Mesothelial cell of epicardium (in vitro differentiated cells): Measurements from ENCODE around the gene ATF2. TPM values are rescaled to one million over a fixed set of nuclear protein-coding genes. Genes with fewer than 3 reads are reported as not detected.

Experiments used
- DNase-seq, 2 experiments: peaks; one replicate each; pipeline ENCODE4 v3.0.0; 2021; ENCODE audit warnings: low spot score in 2 of 2; ENCODE audit not compliant: unreplicated experiment in 2 of 2
- H3K27ac Mint-ChIP-seq: 2 replicates; pipeline ENCODE4 v1.8.0; 2021; ENCODE audit warnings: mixed read lengths
- H3K27me3 Mint-ChIP-seq: 2 replicates; pipeline ENCODE4 v1.8.0; 2021; ENCODE audit warnings: low read depth, mixed read lengths
- H3K36me3 Mint-ChIP-seq: 2 replicates; pipeline ENCODE4 v1.8.0; 2021; ENCODE audit warnings: mixed read lengths
- H3K4me1 Mint-ChIP-seq: 2 replicates; pipeline ENCODE4 v1.8.0; 2021; ENCODE audit warnings: mixed read lengths
- H3K4me3 Mint-ChIP-seq: 2 replicates; pipeline ENCODE4 v1.8.0; 2021; ENCODE audit warnings: mild to moderate bottlenecking, moderate library complexity, mixed read lengths
- H3K9me3 Mint-ChIP-seq: 2 replicates; pipeline ENCODE4 v1.8.0; 2021; ENCODE audit warnings: mixed read lengths
- total RNA-seq: library from RNA; stranded (reverse); gene quantifications from 3 replicates; pipeline ENCODE4 v1.2.1, GENCODE V29; 2021
- TF ChIP-seq, protein P1 (sequence below): fragments of 200-600 bp; sonication (generic); IDR thresholded peaks from one replicate; pipeline ENCODE4 v1.5.0; 2021; ENCODE audit warnings: antibody characterized with exemption; ENCODE audit not compliant: unreplicated experiment

Gene ATF2
- total RNA-seq, 1 donor from 2014 or later: 62.7 TPM

DNA sequence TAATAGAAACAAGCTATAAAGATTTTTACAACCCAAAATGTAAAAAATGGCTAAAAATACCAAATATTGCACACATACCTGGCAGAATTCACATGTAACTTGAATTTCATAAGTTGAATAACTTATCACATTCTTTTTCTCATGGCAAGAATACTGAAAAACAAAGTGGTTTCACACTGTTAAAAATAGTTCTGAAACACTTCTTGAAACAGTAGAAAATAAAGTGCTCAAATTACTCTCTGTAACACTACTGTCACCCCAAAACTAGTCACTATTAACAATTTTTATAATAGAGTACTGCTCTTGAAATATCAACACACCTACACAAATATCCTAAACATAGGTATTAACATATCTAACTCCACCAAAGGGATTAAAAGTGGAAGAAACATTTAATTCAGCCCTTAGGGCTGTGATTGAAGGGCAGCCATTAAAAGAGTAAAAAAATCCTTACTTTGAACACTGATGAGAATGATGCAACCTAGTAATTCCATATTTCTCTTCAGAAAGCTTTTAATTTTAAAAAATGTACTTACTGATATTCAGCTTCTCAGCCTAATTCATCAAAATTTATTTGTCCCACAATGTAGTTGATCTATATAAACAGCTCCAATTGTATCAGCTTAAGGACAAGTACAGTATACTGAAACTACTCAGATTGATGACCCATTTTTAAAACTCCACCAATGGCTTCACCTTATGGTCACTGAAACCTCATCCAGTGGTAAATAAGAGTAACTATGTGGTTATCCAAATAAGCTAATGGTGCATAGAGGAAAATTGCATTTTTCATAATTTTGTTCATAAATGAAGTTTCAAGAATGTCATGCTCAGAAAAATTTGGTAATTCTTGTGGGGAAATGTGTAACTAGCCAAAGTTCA, 31.4 kb downstream of the ATF2 start:
- Mint-ChIP-seq H3K36me3 (peaks cover 20% of the 10 kb centered on the region), H3K27me3 (no peaks in the 10 kb centered on the region), H3K9me3 (no peaks in the 10 kb centered on the region), H3K4me1 (peaks cover 7% of the 10 kb centered on the region), H3K4me3 (no peak overlapping the region), H3K27ac (no peak overlapping the region)
- TF ChIP-seq, protein P1, sequence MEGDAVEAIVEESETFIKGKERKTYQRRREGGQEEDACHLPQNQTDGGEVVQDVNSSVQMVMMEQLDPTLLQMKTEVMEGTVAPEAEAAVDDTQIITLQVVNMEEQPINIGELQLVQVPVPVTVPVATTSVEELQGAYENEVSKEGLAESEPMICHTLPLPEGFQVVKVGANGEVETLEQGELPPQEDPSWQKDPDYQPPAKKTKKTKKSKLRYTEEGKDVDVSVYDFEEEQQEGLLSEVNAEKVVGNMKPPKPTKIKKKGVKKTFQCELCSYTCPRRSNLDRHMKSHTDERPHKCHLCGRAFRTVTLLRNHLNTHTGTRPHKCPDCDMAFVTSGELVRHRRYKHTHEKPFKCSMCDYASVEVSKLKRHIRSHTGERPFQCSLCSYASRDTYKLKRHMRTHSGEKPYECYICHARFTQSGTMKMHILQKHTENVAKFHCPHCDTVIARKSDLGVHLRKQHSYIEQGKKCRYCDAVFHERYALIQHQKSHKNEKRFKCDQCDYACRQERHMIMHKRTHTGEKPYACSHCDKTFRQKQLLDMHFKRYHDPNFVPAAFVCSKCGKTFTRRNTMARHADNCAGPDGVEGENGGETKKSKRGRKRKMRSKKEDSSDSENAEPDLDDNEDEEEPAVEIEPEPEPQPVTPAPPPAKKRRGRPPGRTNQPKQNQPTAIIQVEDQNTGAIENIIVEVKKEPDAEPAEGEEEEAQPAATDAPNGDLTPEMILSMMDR: no peak
- no peak for DNase-seq

DNA sequence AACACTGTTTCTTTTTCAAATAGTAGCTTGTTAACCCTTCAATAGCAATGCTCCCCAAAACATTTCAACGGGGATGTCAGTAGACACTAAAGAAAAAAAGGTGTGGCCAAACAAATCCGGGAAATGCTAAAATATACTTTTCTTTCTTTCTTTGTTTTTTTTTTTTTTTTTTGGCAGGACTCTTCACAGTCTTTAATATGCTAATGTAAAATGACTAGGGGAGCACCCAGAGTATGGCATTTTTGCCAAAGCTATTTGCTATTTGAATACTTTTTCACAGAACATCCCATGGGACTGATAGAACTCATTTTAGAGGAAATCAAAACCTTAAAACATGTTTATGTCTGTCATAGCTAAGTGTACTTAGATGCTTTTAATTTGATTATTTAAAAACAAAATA, 32.1 kb downstream of the ATF2 start:
- Mint-ChIP-seq H3K27me3 (no peaks in the 10 kb centered on the region), H3K27ac (no peak overlapping the region), H3K9me3 (no peaks in the 10 kb centered on the region), H3K36me3 (peaks cover 23% of the 10 kb centered on the region), H3K4me3 (no peak overlapping the region), H3K4me1 (peaks cover 7% of the 10 kb centered on the region)
- TF ChIP-seq, protein P1: no peak
- no peak for DNase-seq

DNA sequence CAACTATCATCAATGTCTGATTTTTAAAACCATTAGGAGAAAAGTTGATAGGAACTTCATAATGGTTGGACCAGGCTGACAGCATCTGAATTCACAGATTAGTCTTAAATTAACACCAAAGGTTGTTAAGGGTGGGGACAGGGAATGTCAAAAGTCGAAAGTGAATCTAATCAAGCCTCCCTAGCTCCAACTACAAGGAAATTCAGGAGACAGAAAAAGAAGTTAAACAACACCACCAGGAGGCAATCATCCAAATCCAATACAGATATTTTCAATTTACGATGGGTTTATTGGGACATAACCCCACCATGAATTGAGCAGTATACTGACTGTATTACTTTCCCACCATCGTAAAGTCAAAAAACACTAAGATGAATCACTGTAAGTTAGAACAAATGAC, 32.8 kb downstream of the ATF2 start:
- DNase-seq: no peak
- Mint-ChIP-seq H3K27ac (no peak overlapping the region), H3K4me1 (peaks cover 5% of the 10 kb centered on the region), H3K27me3 (no peaks in the 10 kb centered on the region), H3K36me3 (peaks cover 24% of the 10 kb centered on the region), H3K9me3 (no peaks in the 10 kb centered on the region), H3K4me3 (no peak overlapping the region)
- TF ChIP-seq, protein P1: no peak

DNA sequence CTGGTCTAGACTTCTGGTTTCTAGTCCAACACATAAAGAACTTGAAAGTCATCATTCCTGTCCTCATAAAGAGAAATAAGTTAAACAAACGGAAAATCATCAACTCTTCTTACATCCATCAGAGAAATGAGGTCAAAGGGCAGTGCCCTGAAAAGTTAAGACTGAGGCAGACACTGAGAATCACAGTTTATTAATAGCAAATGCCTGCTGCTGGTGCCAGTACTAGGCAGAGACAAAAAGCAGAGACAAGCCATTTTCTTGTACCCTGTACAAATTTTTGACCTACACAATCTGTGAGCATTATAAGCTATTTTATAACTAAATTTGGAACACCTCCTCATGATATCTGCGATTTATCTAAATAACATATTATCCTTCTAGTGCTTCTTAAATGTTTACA, 36.8 kb downstream of the ATF2 start:
- Mint-ChIP-seq H3K4me1 (no peaks in the 10 kb centered on the region), H3K27me3 (no peaks in the 10 kb centered on the region), H3K36me3 (peaks cover 41% of the 10 kb centered on the region), H3K4me3 (no peak overlapping the region), H3K27ac (no peak overlapping the region), H3K9me3 (peaks cover 9% of the 10 kb centered on the region)
- TF ChIP-seq, protein P1: no peak
- no peak for DNase-seq

DNA sequence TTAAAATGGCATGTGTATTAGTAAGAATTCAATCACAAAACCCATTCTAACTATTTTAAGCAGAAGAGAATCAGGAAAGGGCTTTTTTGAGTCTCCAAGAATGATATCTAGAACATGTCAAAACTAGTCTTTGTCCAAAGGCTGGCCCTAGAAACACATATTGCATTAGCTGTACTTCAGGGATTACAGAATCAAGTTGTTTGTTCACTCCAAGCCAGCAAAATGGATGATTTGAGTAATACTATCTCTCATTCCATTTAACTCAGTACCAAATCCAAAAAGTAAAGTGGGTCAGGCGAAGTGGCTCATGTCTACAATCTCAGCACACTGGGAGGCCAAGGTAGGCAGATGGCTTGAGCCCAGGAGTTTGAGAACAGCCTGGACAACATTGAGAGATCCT, 41.3 kb downstream of the ATF2 start:
- TF ChIP-seq, protein P1: no peak
- H3K27me3 Mint-ChIP-seq: no peaks in the 10 kb centered on the region
- H3K4me1 Mint-ChIP-seq: no peaks in the 10 kb centered on the region
- H3K9me3 Mint-ChIP-seq: peaks cover 9% of the 10 kb centered on the region
- H3K4me3 Mint-ChIP-seq: no peak overlapping the region
- H3K27ac Mint-ChIP-seq: no peak overlapping the region
- peaks cover 31% of the 10 kb centered on the region for H3K36me3 Mint-ChIP-seq
- DNase-seq: no peak
